H1 (cell line): ENCODE measurements around the gene DYNC1I1. TPM values are rescaled to one million over a fixed set of nuclear protein-coding genes. Genes with fewer than 3 reads are reported as not detected.

ENCODE experiments used
- CTCF ChIA-PET: fragments of 300-600 bp; sonication (Branson Sonifier 250); formaldehyde crosslinking; loops from one replicate; lab custom pipeline; 2021; ENCODE audit not compliant: partially characterized antibody; lab: Charles Lee
- POLR2A ChIA-PET: fragments of 300-600 bp; sonication (Branson Sonifier 250); formaldehyde crosslinking; loops from one replicate; lab custom pipeline; 2021; ENCODE audit warnings: inconsistent platforms; ENCODE audit not compliant: partially characterized antibody; lab: Charles Lee
- DNase-seq, 2 experiments: peaks; one replicate each; pipeline versions ENCODE4 v3.0.0 to v3.0.0-alpha.2; 2010 to 2022; ENCODE audit warnings: low spot score in 2 of 2, low read depth in 1 of 2, mixed read lengths in 1 of 2
- FAIRE-seq: peaks from 2 replicates; lab custom pipeline; 2011; peaks lifted over from hg19 to GRCh38; lab: Jason Lieb, UNC
- H2AFZ ChIP-seq: 2 replicates; pipeline ENCODE4 v1.8.1; 2012; ENCODE audit warnings: low read length, inconsistent platforms
- H2AK5ac ChIP-seq: 2 replicates; pipeline ENCODE4 v1.6.1; 2013; ENCODE audit warnings: low read depth, low read length
- H2BK120ac ChIP-seq: replicated peaks from 2 replicates; pipeline ENCODE3; 2013; ENCODE audit warnings: low read depth, low read length, inconsistent platforms
- H2BK12ac ChIP-seq: 2 replicates; pipeline ENCODE4 v1.6.1; 2013; ENCODE audit warnings: low read depth, low read length
- H2BK15ac ChIP-seq: 2 replicates; pipeline ENCODE4 v1.6.1; 2013; ENCODE audit warnings: low read length
- H2BK20ac ChIP-seq: 2 replicates; pipeline ENCODE4 v1.6.1; 2013; ENCODE audit warnings: low read length
- H2BK5ac ChIP-seq: 2 replicates; pipeline ENCODE4 v1.6.1; 2013; ENCODE audit warnings: low read depth, low read length
- H3K14ac ChIP-seq: 2 replicates; pipeline ENCODE4 v1.6.1; 2013; ENCODE audit warnings: inconsistent platforms; ENCODE audit not compliant: insufficient read length
- H3K18ac ChIP-seq: 2 replicates; pipeline ENCODE4 v1.6.1; 2013; ENCODE audit warnings: low read length; ENCODE audit errors: extremely low read depth
- H3K23ac ChIP-seq: 2 replicates; pipeline ENCODE4 v1.6.1; 2013; ENCODE audit warnings: inconsistent platforms; ENCODE audit not compliant: insufficient read length
- H3K23me2 ChIP-seq: 2 replicates; pipeline ENCODE4 v1.6.1; 2013; ENCODE audit warnings: low read depth, low read length
- H3K27ac ChIP-seq: 2 replicates; pipeline ENCODE4 v1.6.1; 2011; ENCODE audit warnings: low read depth, low read length, inconsistent platforms
- H3K27me3 ChIP-seq, 4 experiments: replicated peaks in 1 of 4; 1 replicate in 1 of 4; 2 replicates in 3 of 4; pipeline versions ENCODE4 v1.6.1 to v1.8.1; 2011 to 2013; ENCODE audit warnings: low read length in 3 of 4, mild to moderate bottlenecking in 3 of 4, inconsistent platforms in 2 of 4, mixed read lengths in 2 of 4, moderate library complexity in 1 of 4; ENCODE audit not compliant: control insufficient read depth in 3 of 4, insufficient read depth in 3 of 4; ENCODE audit errors: extremely low read depth in 1 of 4
- H3K36me3 ChIP-seq, 4 experiments: 2 replicates each; pipeline versions ENCODE4 v1.6.1 to v1.8.1; 2011 to 2013; ENCODE audit warnings: mild to moderate bottlenecking in 4 of 4, low read length in 3 of 4, moderate library complexity in 2 of 4, control low read depth in 1 of 4, inconsistent platforms in 1 of 4; ENCODE audit not compliant: insufficient read depth in 4 of 4, control insufficient read depth in 2 of 4
- H3K4ac ChIP-seq: replicated peaks from 2 replicates; pipeline ENCODE3; 2013; ENCODE audit warnings: low read length, low read depth, mixed read lengths, inconsistent platforms; ENCODE audit not compliant: insufficient read length
- H3K4me1 ChIP-seq, 4 experiments: replicated peaks in 1 of 4; 1 replicate in 1 of 4; 2 replicates in 3 of 4; pipeline versions ENCODE4 v1.6.1 to v1.8.1; 2011 to 2013; ENCODE audit warnings: low read length in 3 of 4, inconsistent platforms in 2 of 4, mixed read lengths in 1 of 4; ENCODE audit not compliant: insufficient read depth in 4 of 4, control insufficient read depth in 3 of 4
- H3K4me2 ChIP-seq, 2 experiments: 2 replicates each; pipeline versions ENCODE4 v1.6.1 to v1.8.1; 2011 to 2013; ENCODE audit warnings: low read depth in 2 of 2, low read length in 2 of 2, control low read depth in 1 of 2, inconsistent platforms in 1 of 2, mild to moderate bottlenecking in 1 of 2; ENCODE audit not compliant: insufficient read depth in 1 of 2
- H3K4me3 ChIP-seq, 4 experiments: fragments of 200-600, 300-600 bp in 1 of 4; sonication (generic), shearing (Covaris generic), sonication (Bioruptor Twin) in 1 of 4; 2 replicates each; pipeline versions ENCODE4 v1.5.1 to v1.8.1; 2011 to 2016; ENCODE audit warnings: low read length in 4 of 4, low read depth in 3 of 4, control low read depth in 2 of 4, inconsistent platforms in 2 of 4, mild to moderate bottlenecking in 2 of 4, mixed read lengths in 1 of 4, moderate library complexity in 1 of 4; ENCODE audit not compliant: insufficient read depth in 2 of 4; ENCODE audit errors: extremely low read depth in 1 of 4
- H3K56ac ChIP-seq: replicated peaks from 2 replicates; pipeline ENCODE3; 2013; ENCODE audit warnings: low read depth, mild to moderate bottlenecking, mixed read lengths, low read length, inconsistent platforms; ENCODE audit not compliant: insufficient read length
- H3K79me1 ChIP-seq: 2 replicates; pipeline ENCODE4 v1.6.1; 2013; ENCODE audit warnings: low read depth, low read length, control low read depth
- H3K79me2 ChIP-seq, 2 experiments: 2 replicates each; pipeline versions ENCODE4 v1.6.1 to v1.8.1; 2012 to 2013; ENCODE audit warnings: low read length in 2 of 2, mild to moderate bottlenecking in 2 of 2, inconsistent platforms in 1 of 2; ENCODE audit not compliant: insufficient read depth in 2 of 2, control insufficient read depth in 1 of 2
- H3K9ac ChIP-seq, 4 experiments: replicated peaks in 1 of 4; 1 replicate in 1 of 4; 2 replicates in 3 of 4; pipeline versions ENCODE4 v1.6.1 to v1.8.1; 2011 to 2013; ENCODE audit warnings: low read depth in 3 of 4, low read length in 3 of 4, control low read depth in 2 of 4, mild to moderate bottlenecking in 2 of 4, moderate library complexity in 2 of 4, inconsistent platforms in 1 of 4; ENCODE audit errors: extremely low read depth in 1 of 4
- H3K9me3 ChIP-seq, 2 experiments: 2 replicates each; pipeline versions ENCODE4 v1.6.1 to v1.8.1; 2012 to 2013; ENCODE audit warnings: mild to moderate bottlenecking in 2 of 2, moderate library complexity in 2 of 2, control low read depth in 1 of 2, inconsistent platforms in 1 of 2, low read depth in 1 of 2, low read length in 1 of 2, mixed read lengths in 1 of 2; ENCODE audit not compliant: insufficient read depth in 2 of 2
- H4K20me1 ChIP-seq, 2 experiments: replicated peaks in 1 of 2; 2 replicates each; pipeline versions ENCODE3 to v1.8.1; 2011 to 2013; ENCODE audit warnings: inconsistent platforms in 2 of 2, low read length in 2 of 2, mild to moderate bottlenecking in 1 of 2; ENCODE audit not compliant: insufficient read depth in 2 of 2, control insufficient read depth in 1 of 2
- H4K5ac ChIP-seq: 2 replicates; pipeline ENCODE4 v1.6.1; 2013; ENCODE audit warnings: low read length, low read depth, mixed read lengths, inconsistent platforms; ENCODE audit not compliant: insufficient read length
- H4K8ac ChIP-seq: 2 replicates; pipeline ENCODE4 v1.8.0; 2013; ENCODE audit warnings: mild to moderate bottlenecking, moderate library complexity, low read length, inconsistent platforms; ENCODE audit not compliant: insufficient read depth; ENCODE audit errors: extremely low read depth
- H4K91ac ChIP-seq: replicated peaks from 2 replicates; pipeline ENCODE3; 2013; ENCODE audit warnings: low read length, mixed read lengths, inconsistent platforms; ENCODE audit not compliant: insufficient read length
- BRCA1 ChIP-seq: IDR thresholded peaks from 2 replicates; pipeline ENCODE4 v1.6.1; 2012; ENCODE audit warnings: low read depth, low read length, improper control_type of control experiment
- GTF2F1 ChIP-seq: IDR thresholded peaks from 2 replicates; pipeline ENCODE4 v1.6.1; 2012; ENCODE audit warnings: low read depth, low read length, improper control_type of control experiment, borderline replicate concordance
- RAD21 ChIP-seq, 2 experiments: IDR thresholded peaks in 1 of 2; conservative IDR thresholded peaks in 1 of 2; 2 replicates each; pipeline ENCODE4 v1.6.1; 2011; ENCODE audit warnings: low read depth in 2 of 2, low read length in 2 of 2, improper control_type of control experiment in 1 of 2, inconsistent platforms in 1 of 2, mild to moderate bottlenecking in 1 of 2, moderate library complexity in 1 of 2
- SIX5 ChIP-seq: IDR thresholded peaks from 2 replicates; pipeline ENCODE4 v1.6.1; 2011; ENCODE audit warnings: mild to moderate bottlenecking, low read depth, low read length
- SP2 ChIP-seq: IDR thresholded peaks from 2 replicates; pipeline ENCODE4 v1.6.1; 2012; ENCODE audit warnings: mild to moderate bottlenecking, low read length, inconsistent platforms
- WGBS, 2 experiments: shearing (Covaris generic) in 1 of 2; methylation state at CpG; one replicate each; pipeline versions ENCODE4 v1.1.6 to v1.1.7; 2013 to 2015; ENCODE audit warnings: low lambda C conversion rate in 2 of 2, mixed read lengths in 2 of 2, inconsistent platforms in 1 of 2, low coverage in 1 of 2, missing lambda C conversion rate in 1 of 2; ENCODE audit not compliant: insufficient replicate concordance in 2 of 2, insufficient coverage in 1 of 2, insufficient read length in 1 of 2; ENCODE audit errors: extremely low coverage in 1 of 2, missing lambda C conversion rate in 1 of 2; 5-methylcytosine and 5-hydroxymethylcytosine counted together
- polyA plus RNA-seq, 7 experiments: library from polyadenylated mRNA; depleted of rRNA in 3 of 7; stranded (reverse) in 5 of 7; unstranded in 2 of 7; fragments of >200 nt in 5 of 7; fragments of 200-250 nt in 2 of 7; gene quantifications; 1 replicate in 5 of 7; 2 replicates in 1 of 7; 4 replicates in 1 of 7; pipeline versions ENCODE4 v1.2.1 to v1.2.3, GENCODE V29; 2011 to 2013; ENCODE audit warnings: missing spikeins in 2 of 7, mixed read lengths in 2 of 7
- total RNA-seq: library from RNA; stranded (reverse); fragmentation: NEBNext Ultra II Directional; extraction: Animal tissue kit (Norgen Biotek cat#: 25700); gene quantifications from 2 replicates; pipeline ENCODE4 v1.2.1, GENCODE V29; 2021
- TF ChIP-seq, protein P1 (sequence below), 3 experiments: IDR thresholded peaks; 1 replicate in 2 of 3; 2 replicates in 1 of 3; pipeline versions ENCODE4 v1.5.1 to v1.6.1; 2011; ENCODE audit warnings: low read length in 3 of 3, mild to moderate bottlenecking in 3 of 3, inconsistent platforms in 2 of 3, low read depth in 1 of 3, moderate library complexity in 1 of 3; ENCODE audit not compliant: insufficient read depth in 1 of 3; ENCODE audit errors: control extremely low read depth in 1 of 3

Gene DYNC1I1
- total and polyA plus RNA-seq, 2 of the 8 experiments (the other 6 are each of a cell fraction or from before 2014, with no cell fraction given), result 0.45 to 0.58 TPM

DNA sequence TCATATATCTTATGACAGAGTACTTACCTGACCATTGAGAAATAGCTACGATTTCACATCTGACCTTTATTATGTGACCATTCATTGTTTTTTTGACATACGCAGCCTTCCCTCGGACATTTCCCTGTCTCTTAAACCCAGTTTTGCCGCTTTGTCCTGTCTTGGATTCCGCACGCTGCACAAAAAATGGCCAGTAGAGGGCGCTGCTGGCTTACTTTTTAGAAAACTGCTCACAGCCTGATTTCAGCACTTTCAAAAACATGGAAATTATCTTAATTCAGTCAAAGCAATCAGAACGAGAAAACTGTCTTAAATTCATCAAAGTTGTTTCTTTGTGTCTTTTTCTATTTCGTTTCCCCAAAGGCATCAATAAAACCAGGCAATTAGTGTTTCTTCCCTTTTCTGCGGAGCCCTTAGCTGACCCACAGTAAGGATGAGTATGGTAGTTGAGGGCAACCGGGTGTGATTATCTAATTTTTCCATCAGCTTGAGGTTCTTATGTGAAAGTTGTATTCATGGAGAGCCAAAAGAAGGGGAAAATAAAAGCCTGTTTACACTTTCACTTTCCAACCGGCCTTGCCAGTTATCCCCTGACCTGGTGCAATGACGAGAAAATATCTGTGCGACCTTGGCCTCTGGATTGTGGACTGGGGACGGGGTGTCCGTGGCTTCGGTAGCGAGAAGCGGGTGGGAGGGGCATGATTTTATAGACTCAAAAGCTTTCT is 144.4 kb downstream of the DYNC1I1 start:
- H2BK12ac ChIP-seq, result no peak overlapping the region
- H3K14ac ChIP-seq, result no peak overlapping the region
- no peaks in the 10 kb centered on the region for H3K9me3 ChIP-seq
- H3K27me3 ChIP-seq, result no peaks in the 10 kb centered on the region
- H2BK15ac ChIP-seq, result no peak overlapping the region
- no peaks in the 10 kb centered on the region for H4K20me1 ChIP-seq
- no peak for TF ChIP-seq SP2
- TF ChIP-seq, protein P1, sequence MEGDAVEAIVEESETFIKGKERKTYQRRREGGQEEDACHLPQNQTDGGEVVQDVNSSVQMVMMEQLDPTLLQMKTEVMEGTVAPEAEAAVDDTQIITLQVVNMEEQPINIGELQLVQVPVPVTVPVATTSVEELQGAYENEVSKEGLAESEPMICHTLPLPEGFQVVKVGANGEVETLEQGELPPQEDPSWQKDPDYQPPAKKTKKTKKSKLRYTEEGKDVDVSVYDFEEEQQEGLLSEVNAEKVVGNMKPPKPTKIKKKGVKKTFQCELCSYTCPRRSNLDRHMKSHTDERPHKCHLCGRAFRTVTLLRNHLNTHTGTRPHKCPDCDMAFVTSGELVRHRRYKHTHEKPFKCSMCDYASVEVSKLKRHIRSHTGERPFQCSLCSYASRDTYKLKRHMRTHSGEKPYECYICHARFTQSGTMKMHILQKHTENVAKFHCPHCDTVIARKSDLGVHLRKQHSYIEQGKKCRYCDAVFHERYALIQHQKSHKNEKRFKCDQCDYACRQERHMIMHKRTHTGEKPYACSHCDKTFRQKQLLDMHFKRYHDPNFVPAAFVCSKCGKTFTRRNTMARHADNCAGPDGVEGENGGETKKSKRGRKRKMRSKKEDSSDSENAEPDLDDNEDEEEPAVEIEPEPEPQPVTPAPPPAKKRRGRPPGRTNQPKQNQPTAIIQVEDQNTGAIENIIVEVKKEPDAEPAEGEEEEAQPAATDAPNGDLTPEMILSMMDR (IDR thresholded peaks at IDR 0.05; ENCODE audit: control extremely low read depth in 1 of 3, insufficient read depth in 1 of 3, low read depth in 1 of 3, low read length in 3 of 3), result peak; percentile 51 to 82 (median 79)
- peak; percentile 87 to 93 for TF ChIP-seq RAD21 (IDR thresholded peaks at IDR 0.05 in 1 of 2, conservative IDR thresholded peaks at IDR 0.05 in 1 of 2; ENCODE audit: low read depth in 2 of 2, low read length in 2 of 2)
- no peak for TF ChIP-seq GTF2F1
- no peak for TF ChIP-seq BRCA1
- TF ChIP-seq SIX5, result no peak
- no peak overlapping the region for H3K27ac ChIP-seq
- no peak overlapping the region for H3K4me2 ChIP-seq
- H3K9ac ChIP-seq, result no peak overlapping the region
- no peak overlapping the region for H4K91ac ChIP-seq
- no peak overlapping the region for H4K8ac ChIP-seq
- peak; percentile 94 for FAIRE-seq
- no peaks in the 10 kb centered on the region for H3K4me1 ChIP-seq
- H3K36me3 ChIP-seq, result no peaks in the 10 kb centered on the region
- H3K23me2 ChIP-seq, result no peaks in the 10 kb centered on the region
- H3K18ac ChIP-seq, result no peak overlapping the region
- no peaks in the 10 kb centered on the region for H3K79me2 ChIP-seq
- ChIA-PET CTCF (interaction anchor here (0.9 to 4.1 kb wide), 29 partner anchors 8 to 1921 kb away, joined by 3 to 38 read pairs (median 4); no protein-coding TSS in a partner anchor), POLR2A (no interaction called here)
- peak; percentile 34 to 93 for DNase-seq
- no peak overlapping the region for H4K5ac ChIP-seq
- H3K79me1 ChIP-seq, result no peaks in the 10 kb centered on the region
- H2AFZ ChIP-seq, result no peak overlapping the region
- no peak overlapping the region for H3K4ac ChIP-seq
- no peak overlapping the region for H2BK120ac ChIP-seq
- H3K4me3 ChIP-seq, result no peak overlapping the region
- no peak overlapping the region for H2AK5ac ChIP-seq
- no peak overlapping the region for H2BK20ac ChIP-seq
- no peak overlapping the region for H3K56ac ChIP-seq
- H2BK5ac ChIP-seq, result no peak overlapping the region
- WGBS, 2 experiments, result 52% methylated on average over 19 of the region's 19 CpGs; no CpG with 5 or more reads in 1 of the 2 experiments
- no peak overlapping the region for H3K23ac ChIP-seq
